Activated CD8-positive, alpha-beta T cell treated with anti-CD3 and anti-CD28 coated beads for 36 hours (primary cell): Measurements from ENCODE around the gene OR6B1. TPM values are rescaled to one million over a fixed set of nuclear protein-coding genes. Genes with fewer than 3 reads are reported as not detected.
"Not testable (repeated sequence)": the region's sequence is repeated elsewhere in the genome, so short reads cannot be mapped to it uniquely, and the experiment has no call there.

Experiments
- ATAC-seq: fragments of 200-7000 bp; cut with Tn5 transposase; one replicate; pipeline ENCODE4 v1.10.0; 2021; ENCODE audit warnings: mild to moderate bottlenecking, moderate library complexity
- CTCF ChIA-PET: fragments of 350-600 bp; sonication (Branson Sonifier 250); formaldehyde crosslinking; loops from one replicate; lab custom pipeline; 2021; ENCODE audit warnings: antibody characterized with exemption; lab: Charles Lee
- POLR2A ChIA-PET: fragments of 350-600 bp; sonication (Branson Sonifier 250); formaldehyde crosslinking; loops from one replicate; lab custom pipeline; 2021; ENCODE audit warnings: antibody characterized with exemption; lab: Charles Lee
- DNase-seq: peaks from one replicate; pipeline ENCODE4 v3.0.0-alpha.2; 2020
- H3K27ac Mint-ChIP-seq: one replicate; pipeline ENCODE4 v1.8.0; 2021; ENCODE audit warnings: mild to moderate bottlenecking, mixed read lengths
- H3K27me3 Mint-ChIP-seq: one replicate; pipeline ENCODE4 v1.8.0; 2021; ENCODE audit warnings: mixed read lengths
- H3K36me3 Mint-ChIP-seq: one replicate; pipeline ENCODE4 v1.8.0; 2021; ENCODE audit warnings: low read depth, mixed read lengths
- H3K4me1 Mint-ChIP-seq: one replicate; pipeline ENCODE4 v1.8.0; 2021; ENCODE audit warnings: low read depth, mixed read lengths
- H3K4me3 Mint-ChIP-seq: one replicate; pipeline ENCODE4 v1.8.0; 2021; ENCODE audit warnings: mild to moderate bottlenecking, moderate library complexity, mixed read lengths
- H3K9me3 Mint-ChIP-seq: one replicate; pipeline ENCODE4 v1.8.0; 2021; ENCODE audit warnings: mixed read lengths
- intact Hi-C: fragments of 100-400 bp; cut with micrococcal nuclease; formaldehyde crosslinking; loops from one replicate; pipeline ENCODE4 v1.10.0; 2022
- total RNA-seq, 2 experiments: library from RNA; stranded (reverse); gene quantifications; one replicate each; pipeline ENCODE4 v1.2.3, GENCODE V29; 2021
- TF ChIP-seq, protein P1 (sequence below): fragments of 200-600 bp; IDR thresholded peaks from one replicate; pipeline ENCODE4 v1.8.0; 2022; ENCODE audit warnings: antibody characterized with exemption, mild to moderate bottlenecking

The OR6B1 gene
- total RNA-seq, 2 experiments from 2014 or later, result not detected

DNA sequence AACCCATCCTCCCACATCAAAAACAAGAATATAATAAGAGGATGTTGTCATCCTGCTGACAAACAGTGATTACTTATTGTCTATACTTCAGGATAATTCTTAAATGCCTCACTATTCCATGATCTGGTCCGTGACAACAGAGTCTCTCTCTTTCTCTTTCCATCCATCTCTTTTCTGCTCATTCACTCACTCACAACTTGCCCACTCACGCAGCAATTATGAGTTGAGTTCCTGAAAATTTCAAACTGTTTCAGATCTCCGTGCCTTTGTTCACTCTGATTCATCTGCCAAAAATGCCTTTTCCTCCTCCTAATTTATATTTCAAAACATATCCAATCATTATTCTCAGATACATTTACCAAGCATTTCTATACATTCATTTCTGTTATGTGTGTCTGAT is 1.4 kb downstream of the OR6B1 start:
- ATAC-seq (no peak), DNase-seq (no peak)
- ChIA-PET CTCF (interaction anchor here (1.3 kb wide), 1 partner anchor 126 kb away, joined by 4 read pairs; no protein-coding TSS in a partner anchor), POLR2A (no interaction called here)
- no peaks in the 10 kb centered on the region for H3K9me3 Mint-ChIP-seq
- H3K27ac Mint-ChIP-seq, result no peak overlapping the region
- H3K4me1 Mint-ChIP-seq, result no peaks in the 10 kb centered on the region
- TF ChIP-seq, protein P1, sequence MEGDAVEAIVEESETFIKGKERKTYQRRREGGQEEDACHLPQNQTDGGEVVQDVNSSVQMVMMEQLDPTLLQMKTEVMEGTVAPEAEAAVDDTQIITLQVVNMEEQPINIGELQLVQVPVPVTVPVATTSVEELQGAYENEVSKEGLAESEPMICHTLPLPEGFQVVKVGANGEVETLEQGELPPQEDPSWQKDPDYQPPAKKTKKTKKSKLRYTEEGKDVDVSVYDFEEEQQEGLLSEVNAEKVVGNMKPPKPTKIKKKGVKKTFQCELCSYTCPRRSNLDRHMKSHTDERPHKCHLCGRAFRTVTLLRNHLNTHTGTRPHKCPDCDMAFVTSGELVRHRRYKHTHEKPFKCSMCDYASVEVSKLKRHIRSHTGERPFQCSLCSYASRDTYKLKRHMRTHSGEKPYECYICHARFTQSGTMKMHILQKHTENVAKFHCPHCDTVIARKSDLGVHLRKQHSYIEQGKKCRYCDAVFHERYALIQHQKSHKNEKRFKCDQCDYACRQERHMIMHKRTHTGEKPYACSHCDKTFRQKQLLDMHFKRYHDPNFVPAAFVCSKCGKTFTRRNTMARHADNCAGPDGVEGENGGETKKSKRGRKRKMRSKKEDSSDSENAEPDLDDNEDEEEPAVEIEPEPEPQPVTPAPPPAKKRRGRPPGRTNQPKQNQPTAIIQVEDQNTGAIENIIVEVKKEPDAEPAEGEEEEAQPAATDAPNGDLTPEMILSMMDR, result no peak
- intact Hi-C loops, result no loop called here
- H3K27me3 Mint-ChIP-seq, result no peaks in the 10 kb centered on the region
- H3K36me3 Mint-ChIP-seq, result no peaks in the 10 kb centered on the region
- H3K4me3 Mint-ChIP-seq, result no peak overlapping the region

DNA sequence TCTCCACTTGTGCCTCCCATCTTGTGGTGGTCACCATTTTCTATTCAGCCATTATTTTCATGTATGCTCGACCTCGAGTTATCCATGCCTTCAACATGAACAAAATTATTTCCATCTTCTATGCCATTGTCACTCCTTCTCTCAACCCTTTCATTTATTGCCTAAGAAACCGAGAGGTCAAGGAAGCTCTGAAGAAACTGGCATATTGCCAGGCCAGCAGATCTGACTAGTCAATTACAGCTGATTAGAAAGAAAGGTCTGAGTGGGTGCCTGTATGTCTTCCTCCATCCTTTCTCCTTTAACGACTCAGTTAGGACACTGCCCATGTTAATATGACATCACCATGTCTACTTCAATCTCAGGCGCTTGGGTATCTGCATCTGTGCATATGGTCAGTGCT is 4.6 kb downstream of the OR6B1 start:
- POLR2A ChIA-PET, result no interaction called here
- peaks cover 3% of the 10 kb centered on the region for H3K9me3 Mint-ChIP-seq
- CTCF ChIA-PET, result no interaction called here
- H3K27ac Mint-ChIP-seq, result no peak overlapping the region
- DNase-seq, result no peak
- no peak for ATAC-seq
- H3K27me3 Mint-ChIP-seq, result peaks cover 5% of the 10 kb centered on the region
- intact Hi-C loops, result no loop called here
- no peaks in the 10 kb centered on the region for H3K36me3 Mint-ChIP-seq
- no peaks in the 10 kb centered on the region for H3K4me1 Mint-ChIP-seq
- H3K4me3 Mint-ChIP-seq, result no peak overlapping the region
- TF ChIP-seq, protein P1, result no peak

DNA sequence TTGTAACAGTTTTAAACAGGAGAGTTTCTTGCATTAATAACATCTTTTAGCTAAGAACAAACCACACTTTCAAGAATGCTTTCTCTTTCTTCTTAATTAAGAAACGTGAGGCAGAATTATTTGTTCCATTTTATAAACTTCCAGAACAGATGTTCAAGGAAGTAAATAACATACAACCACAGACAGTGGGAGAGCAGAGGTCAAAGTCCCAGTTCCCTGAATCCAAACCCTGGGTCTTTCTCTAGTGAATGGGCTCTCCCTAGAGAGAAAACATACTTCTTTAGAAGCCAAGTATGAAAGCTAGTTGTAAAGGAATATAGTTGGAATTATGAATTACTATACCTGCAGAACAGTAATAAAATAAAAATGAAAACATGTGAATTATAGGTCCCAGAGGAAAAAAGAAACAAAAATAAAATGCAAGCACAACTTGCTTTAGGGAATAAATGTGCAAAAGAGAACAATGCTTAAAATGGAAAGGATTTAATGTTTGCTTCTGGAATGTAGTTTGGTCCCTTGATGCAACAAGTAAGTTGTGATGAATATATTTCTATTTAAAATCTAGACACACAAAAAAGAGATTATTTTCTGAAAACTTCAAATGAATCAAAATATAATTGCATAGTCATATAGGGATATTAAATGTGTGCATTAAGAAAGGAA is 6.0 kb downstream of the OR6B1 start:
- DNase-seq, result no peak
- TF ChIP-seq, protein P1, result no peak
- H3K9me3 Mint-ChIP-seq, result peaks cover 6% of the 10 kb centered on the region
- no peak for ATAC-seq
- peaks cover 5% of the 10 kb centered on the region for H3K27me3 Mint-ChIP-seq
- CTCF ChIA-PET, result no interaction called here
- no peaks in the 10 kb centered on the region for H3K4me1 Mint-ChIP-seq
- H3K36me3 Mint-ChIP-seq, result no peaks in the 10 kb centered on the region
- intact Hi-C loops, result no loop called here
- POLR2A ChIA-PET, result interaction anchor here (0.6 kb wide), 1 partner anchor 10 kb away, joined by 3 read pairs; no protein-coding TSS in a partner anchor
- no peak overlapping the region for H3K4me3 Mint-ChIP-seq
- H3K27ac Mint-ChIP-seq, result no peak overlapping the region

DNA sequence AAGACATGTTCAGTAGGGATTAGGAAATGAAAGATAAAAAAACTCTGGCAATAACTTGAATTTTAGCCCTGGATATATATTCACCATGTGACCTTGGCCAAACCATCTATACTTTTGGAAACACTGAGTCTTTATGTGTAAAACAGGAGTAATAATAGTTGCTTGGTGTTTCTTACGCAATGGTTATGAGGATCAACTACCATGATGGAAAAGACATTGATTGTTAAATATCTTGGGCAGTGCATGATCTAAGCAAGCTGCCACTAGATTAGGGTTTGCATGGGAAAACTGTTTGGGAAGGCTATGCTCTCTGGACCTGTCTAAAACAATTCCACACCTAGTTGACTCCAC is 6.5 kb downstream of the OR6B1 start:
- Mint-ChIP-seq H3K27ac (no peak overlapping the region), H3K36me3 (no peaks in the 10 kb centered on the region), H3K4me1 (no peaks in the 10 kb centered on the region), H3K4me3 (no peak overlapping the region), H3K27me3 (peaks cover 5% of the 10 kb centered on the region), H3K9me3 (peaks cover 6% of the 10 kb centered on the region)
- DNase-seq, result no peak
- intact Hi-C loops, result no loop called here
- TF ChIP-seq, protein P1, result no peak
- POLR2A ChIA-PET, result interaction anchor here (0.6 kb wide), 1 partner anchor 9 kb away, joined by 3 read pairs; no protein-coding TSS in a partner anchor
- ATAC-seq, result no peak
- CTCF ChIA-PET, result no interaction called here

DNA sequence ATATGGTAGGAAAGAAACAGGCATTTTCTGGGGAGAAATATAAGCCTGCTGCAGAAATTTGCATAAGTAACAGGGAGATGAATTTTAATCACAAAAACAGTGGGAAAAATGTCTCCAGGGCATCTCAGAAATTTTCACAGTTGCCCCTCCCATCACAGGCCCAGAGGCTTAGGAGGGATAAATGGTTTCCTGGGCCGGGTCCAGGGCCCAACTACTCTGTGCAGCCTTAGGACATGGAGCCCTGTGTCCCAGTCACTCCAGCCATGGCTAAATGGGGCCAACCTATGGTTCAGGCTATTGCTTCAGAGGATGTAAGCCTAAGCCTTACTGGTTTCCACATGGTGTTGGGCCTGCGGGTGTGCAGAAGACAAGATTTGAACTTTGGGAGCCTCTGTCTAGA is 9.2 kb downstream of the OR6B1 start:
- ATAC-seq (no peak), DNase-seq (no peak)
- ChIA-PET CTCF (no interaction called here), POLR2A (no interaction called here)
- Mint-ChIP-seq H3K4me3 (no peak overlapping the region), H3K9me3 (peaks cover 6% of the 10 kb centered on the region), H3K36me3 (no peaks in the 10 kb centered on the region), H3K27me3 (peaks cover 11% of the 10 kb centered on the region), H3K4me1 (no peaks in the 10 kb centered on the region), H3K27ac (no peak overlapping the region)
- TF ChIP-seq, protein P1, result no peak
- intact Hi-C loops, result no loop called here

DNA sequence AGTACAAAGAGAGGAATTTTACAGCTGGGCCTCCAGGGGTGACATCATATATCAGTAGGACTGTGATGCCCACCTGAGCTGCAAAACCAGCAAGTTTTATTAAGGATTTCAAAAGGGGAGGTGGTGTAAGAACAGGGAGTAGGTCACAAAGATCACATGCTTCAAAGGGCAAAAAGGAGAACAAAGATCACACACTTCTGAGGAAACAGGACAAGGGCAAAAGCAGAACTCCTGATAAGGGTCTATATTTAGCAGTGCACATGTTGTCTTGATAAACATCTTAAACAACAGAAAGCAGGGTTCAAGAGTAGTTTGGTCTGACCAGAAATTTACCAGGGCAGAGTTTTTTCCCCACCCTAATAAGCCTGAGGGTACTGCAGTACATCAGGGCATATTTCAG is 9.9 kb downstream of the OR6B1 start:
- intact Hi-C loops, H3K4me1 Mint-ChIP-seq, H3K4me3 Mint-ChIP-seq, CTCF ChIA-PET, POLR2A ChIA-PET, ATAC-seq, DNase-seq, H3K27ac Mint-ChIP-seq, H3K9me3 Mint-ChIP-seq, H3K36me3 Mint-ChIP-seq: not testable (repeated sequence)
- H3K27me3 Mint-ChIP-seq, result peaks cover 12% of the 10 kb centered on the region

DNA sequence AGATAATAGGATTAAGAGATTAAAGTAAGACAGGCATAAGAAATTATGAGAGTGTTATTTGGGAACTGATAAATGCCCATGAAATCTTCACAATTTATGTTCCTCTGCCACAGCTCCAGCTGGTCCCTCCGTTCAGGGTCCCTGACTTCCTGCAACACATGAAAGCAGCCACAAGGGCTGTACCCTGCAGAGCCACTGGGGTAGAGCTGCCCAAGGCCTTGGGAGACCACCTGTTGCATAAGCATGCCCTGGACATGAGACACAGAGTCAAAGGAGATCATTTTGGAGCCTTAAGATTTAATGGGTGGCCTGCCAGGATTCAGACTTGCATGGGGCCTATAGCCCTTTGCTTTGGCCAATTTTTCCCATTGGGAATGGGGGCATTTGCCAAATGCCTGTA is 10.7 kb downstream of the OR6B1 start:
- ATAC-seq, H3K27ac Mint-ChIP-seq, POLR2A ChIA-PET, H3K9me3 Mint-ChIP-seq, H3K36me3 Mint-ChIP-seq, CTCF ChIA-PET, intact Hi-C loops, DNase-seq, H3K4me3 Mint-ChIP-seq, H3K4me1 Mint-ChIP-seq: not testable (repeated sequence)
- peaks cover 13% of the 10 kb centered on the region for H3K27me3 Mint-ChIP-seq
